H1 (cell line): Measurements from ENCODE around the gene DCAF12L1. TPM values are rescaled to one million over a fixed set of nuclear protein-coding genes. Genes with fewer than 3 reads are reported as not detected.

Experiments used
- CTCF ChIA-PET: fragments of 300-600 bp; sonication (Branson Sonifier 250); formaldehyde crosslinking; loops from one replicate; lab custom pipeline; 2021; ENCODE audit not compliant: partially characterized antibody; lab: Charles Lee
- POLR2A ChIA-PET: fragments of 300-600 bp; sonication (Branson Sonifier 250); formaldehyde crosslinking; loops from one replicate; lab custom pipeline; 2021; ENCODE audit warnings: inconsistent platforms; ENCODE audit not compliant: partially characterized antibody; lab: Charles Lee
- DNase-seq, 2 experiments: peaks; one replicate each; pipeline versions ENCODE4 v3.0.0 to v3.0.0-alpha.2; 2010 to 2022; ENCODE audit warnings: low spot score in 2 of 2, low read depth in 1 of 2, mixed read lengths in 1 of 2
- FAIRE-seq: peaks from 2 replicates; lab custom pipeline; 2011; peaks lifted over from hg19 to GRCh38; lab: Jason Lieb, UNC
- H2AFZ ChIP-seq: 2 replicates; pipeline ENCODE4 v1.8.1; 2012; ENCODE audit warnings: low read length, inconsistent platforms
- H2AK5ac ChIP-seq: 2 replicates; pipeline ENCODE4 v1.6.1; 2013; ENCODE audit warnings: low read depth, low read length
- H2BK120ac ChIP-seq: replicated peaks from 2 replicates; pipeline ENCODE3; 2013; ENCODE audit warnings: low read depth, low read length, inconsistent platforms
- H2BK12ac ChIP-seq: 2 replicates; pipeline ENCODE4 v1.6.1; 2013; ENCODE audit warnings: low read depth, low read length
- H2BK15ac ChIP-seq: 2 replicates; pipeline ENCODE4 v1.6.1; 2013; ENCODE audit warnings: low read length
- H2BK20ac ChIP-seq: 2 replicates; pipeline ENCODE4 v1.6.1; 2013; ENCODE audit warnings: low read length
- H2BK5ac ChIP-seq: 2 replicates; pipeline ENCODE4 v1.6.1; 2013; ENCODE audit warnings: low read depth, low read length
- H3K14ac ChIP-seq: 2 replicates; pipeline ENCODE4 v1.6.1; 2013; ENCODE audit warnings: inconsistent platforms; ENCODE audit not compliant: insufficient read length
- H3K18ac ChIP-seq: 2 replicates; pipeline ENCODE4 v1.6.1; 2013; ENCODE audit warnings: low read length; ENCODE audit errors: extremely low read depth
- H3K23ac ChIP-seq: 2 replicates; pipeline ENCODE4 v1.6.1; 2013; ENCODE audit warnings: inconsistent platforms; ENCODE audit not compliant: insufficient read length
- H3K23me2 ChIP-seq: 2 replicates; pipeline ENCODE4 v1.6.1; 2013; ENCODE audit warnings: low read depth, low read length
- H3K27ac ChIP-seq: 2 replicates; pipeline ENCODE4 v1.6.1; 2011; ENCODE audit warnings: low read depth, low read length, inconsistent platforms
- H3K27me3 ChIP-seq, 4 experiments: replicated peaks in 1 of 4; 1 replicate in 1 of 4; 2 replicates in 3 of 4; pipeline versions ENCODE4 v1.6.1 to v1.8.1; 2011 to 2013; ENCODE audit warnings: low read length in 3 of 4, mild to moderate bottlenecking in 3 of 4, inconsistent platforms in 2 of 4, mixed read lengths in 2 of 4, moderate library complexity in 1 of 4; ENCODE audit not compliant: control insufficient read depth in 3 of 4, insufficient read depth in 3 of 4; ENCODE audit errors: extremely low read depth in 1 of 4
- H3K36me3 ChIP-seq, 4 experiments: 2 replicates each; pipeline versions ENCODE4 v1.6.1 to v1.8.1; 2011 to 2013; ENCODE audit warnings: mild to moderate bottlenecking in 4 of 4, low read length in 3 of 4, moderate library complexity in 2 of 4, control low read depth in 1 of 4, inconsistent platforms in 1 of 4; ENCODE audit not compliant: insufficient read depth in 4 of 4, control insufficient read depth in 2 of 4
- H3K4ac ChIP-seq: replicated peaks from 2 replicates; pipeline ENCODE3; 2013; ENCODE audit warnings: low read length, low read depth, mixed read lengths, inconsistent platforms; ENCODE audit not compliant: insufficient read length
- H3K4me1 ChIP-seq, 4 experiments: replicated peaks in 1 of 4; 1 replicate in 1 of 4; 2 replicates in 3 of 4; pipeline versions ENCODE4 v1.6.1 to v1.8.1; 2011 to 2013; ENCODE audit warnings: low read length in 3 of 4, inconsistent platforms in 2 of 4, mixed read lengths in 1 of 4; ENCODE audit not compliant: insufficient read depth in 4 of 4, control insufficient read depth in 3 of 4
- H3K4me2 ChIP-seq, 2 experiments: 2 replicates each; pipeline versions ENCODE4 v1.6.1 to v1.8.1; 2011 to 2013; ENCODE audit warnings: low read depth in 2 of 2, low read length in 2 of 2, control low read depth in 1 of 2, inconsistent platforms in 1 of 2, mild to moderate bottlenecking in 1 of 2; ENCODE audit not compliant: insufficient read depth in 1 of 2
- H3K4me3 ChIP-seq, 4 experiments: fragments of 200-600, 300-600 bp in 1 of 4; sonication (generic), shearing (Covaris generic), sonication (Bioruptor Twin) in 1 of 4; 2 replicates each; pipeline versions ENCODE4 v1.5.1 to v1.8.1; 2011 to 2016; ENCODE audit warnings: low read length in 4 of 4, low read depth in 3 of 4, control low read depth in 2 of 4, inconsistent platforms in 2 of 4, mild to moderate bottlenecking in 2 of 4, mixed read lengths in 1 of 4, moderate library complexity in 1 of 4; ENCODE audit not compliant: insufficient read depth in 2 of 4; ENCODE audit errors: extremely low read depth in 1 of 4
- H3K56ac ChIP-seq: replicated peaks from 2 replicates; pipeline ENCODE3; 2013; ENCODE audit warnings: low read depth, mild to moderate bottlenecking, mixed read lengths, low read length, inconsistent platforms; ENCODE audit not compliant: insufficient read length
- H3K79me1 ChIP-seq: 2 replicates; pipeline ENCODE4 v1.6.1; 2013; ENCODE audit warnings: low read depth, low read length, control low read depth
- H3K79me2 ChIP-seq, 2 experiments: 2 replicates each; pipeline versions ENCODE4 v1.6.1 to v1.8.1; 2012 to 2013; ENCODE audit warnings: low read length in 2 of 2, mild to moderate bottlenecking in 2 of 2, inconsistent platforms in 1 of 2; ENCODE audit not compliant: insufficient read depth in 2 of 2, control insufficient read depth in 1 of 2
- H3K9ac ChIP-seq, 4 experiments: replicated peaks in 1 of 4; 1 replicate in 1 of 4; 2 replicates in 3 of 4; pipeline versions ENCODE4 v1.6.1 to v1.8.1; 2011 to 2013; ENCODE audit warnings: low read depth in 3 of 4, low read length in 3 of 4, control low read depth in 2 of 4, mild to moderate bottlenecking in 2 of 4, moderate library complexity in 2 of 4, inconsistent platforms in 1 of 4; ENCODE audit errors: extremely low read depth in 1 of 4
- H3K9me3 ChIP-seq, 2 experiments: 2 replicates each; pipeline versions ENCODE4 v1.6.1 to v1.8.1; 2012 to 2013; ENCODE audit warnings: mild to moderate bottlenecking in 2 of 2, moderate library complexity in 2 of 2, control low read depth in 1 of 2, inconsistent platforms in 1 of 2, low read depth in 1 of 2, low read length in 1 of 2, mixed read lengths in 1 of 2; ENCODE audit not compliant: insufficient read depth in 2 of 2
- H4K20me1 ChIP-seq, 2 experiments: replicated peaks in 1 of 2; 2 replicates each; pipeline versions ENCODE3 to v1.8.1; 2011 to 2013; ENCODE audit warnings: inconsistent platforms in 2 of 2, low read length in 2 of 2, mild to moderate bottlenecking in 1 of 2; ENCODE audit not compliant: insufficient read depth in 2 of 2, control insufficient read depth in 1 of 2
- H4K5ac ChIP-seq: 2 replicates; pipeline ENCODE4 v1.6.1; 2013; ENCODE audit warnings: low read length, low read depth, mixed read lengths, inconsistent platforms; ENCODE audit not compliant: insufficient read length
- H4K8ac ChIP-seq: 2 replicates; pipeline ENCODE4 v1.8.0; 2013; ENCODE audit warnings: mild to moderate bottlenecking, moderate library complexity, low read length, inconsistent platforms; ENCODE audit not compliant: insufficient read depth; ENCODE audit errors: extremely low read depth
- H4K91ac ChIP-seq: replicated peaks from 2 replicates; pipeline ENCODE3; 2013; ENCODE audit warnings: low read length, mixed read lengths, inconsistent platforms; ENCODE audit not compliant: insufficient read length
- CBX8 ChIP-seq: fragments of 300-800, 300-1000 bp; sonication (generic); IDR thresholded peaks from 2 replicates; pipeline ENCODE4 v1.7.1; 2016; ENCODE audit warnings: low read depth, low read length, borderline replicate concordance
- EGR1 ChIP-seq: IDR thresholded peaks from 2 replicates; pipeline ENCODE4 v1.6.1; 2011; ENCODE audit warnings: low read depth, low read length, borderline replicate concordance
- HDAC2 ChIP-seq, 2 experiments: fragments of 300-600 bp in 1 of 2; sonication (generic) in 1 of 2; IDR thresholded peaks; 2 replicates each; pipeline ENCODE4 v1.6.1; 2011 to 2012; ENCODE audit warnings: low read depth in 2 of 2, low read length in 2 of 2, mild to moderate bottlenecking in 2 of 2, moderate library complexity in 2 of 2, borderline replicate concordance in 1 of 2, inconsistent platforms in 1 of 2
- POU5F1 ChIP-seq: IDR thresholded peaks from 2 replicates; pipeline ENCODE4 v1.6.1; 2011; ENCODE audit warnings: low read depth, mild to moderate bottlenecking, low read length, moderate library complexity
- RXRA ChIP-seq: IDR thresholded peaks from 2 replicates; pipeline ENCODE4 v1.6.1; 2011; ENCODE audit warnings: low read depth, mild to moderate bottlenecking, low read length, moderate library complexity; ENCODE audit not compliant: insufficient read depth
- SP1 ChIP-seq: IDR thresholded peaks from 2 replicates; pipeline ENCODE4 v1.6.1; 2011; ENCODE audit warnings: low read depth, low read length
- TAF7 ChIP-seq: optimal IDR thresholded peaks from 2 replicates; pipeline ENCODE3; 2011; ENCODE audit warnings: low read depth, mild to moderate bottlenecking, inconsistent platforms, low read length, moderate library complexity, borderline replicate concordance
- WGBS, 2 experiments: shearing (Covaris generic) in 1 of 2; methylation state at CpG; one replicate each; pipeline versions ENCODE4 v1.1.6 to v1.1.7; 2013 to 2015; ENCODE audit warnings: low lambda C conversion rate in 2 of 2, mixed read lengths in 2 of 2, inconsistent platforms in 1 of 2, low coverage in 1 of 2, missing lambda C conversion rate in 1 of 2; ENCODE audit not compliant: insufficient replicate concordance in 2 of 2, insufficient coverage in 1 of 2, insufficient read length in 1 of 2; ENCODE audit errors: extremely low coverage in 1 of 2, missing lambda C conversion rate in 1 of 2; 5-methylcytosine and 5-hydroxymethylcytosine counted together
- polyA plus RNA-seq, 7 experiments: library from polyadenylated mRNA; depleted of rRNA in 3 of 7; stranded (reverse) in 5 of 7; unstranded in 2 of 7; fragments of >200 nt in 5 of 7; fragments of 200-250 nt in 2 of 7; gene quantifications; 1 replicate in 5 of 7; 2 replicates in 1 of 7; 4 replicates in 1 of 7; pipeline versions ENCODE4 v1.2.1 to v1.2.3, GENCODE V29; 2011 to 2013; ENCODE audit warnings: missing spikeins in 2 of 7, mixed read lengths in 2 of 7
- total RNA-seq: library from RNA; stranded (reverse); fragmentation: NEBNext Ultra II Directional; extraction: Animal tissue kit (Norgen Biotek cat#: 25700); gene quantifications from 2 replicates; pipeline ENCODE4 v1.2.1, GENCODE V29; 2021
- TF ChIP-seq, protein P1 (sequence below): IDR thresholded peaks from 2 replicates; pipeline ENCODE4 v1.6.1; 2012; ENCODE audit warnings: inconsistent platforms

DCAF12L1 gene
- total and polyA plus RNA-seq, 2 of the 8 experiments (the other 6 are each of a cell fraction or from before 2014, with no cell fraction given), result 0.27 to 5.3 TPM

DNA sequence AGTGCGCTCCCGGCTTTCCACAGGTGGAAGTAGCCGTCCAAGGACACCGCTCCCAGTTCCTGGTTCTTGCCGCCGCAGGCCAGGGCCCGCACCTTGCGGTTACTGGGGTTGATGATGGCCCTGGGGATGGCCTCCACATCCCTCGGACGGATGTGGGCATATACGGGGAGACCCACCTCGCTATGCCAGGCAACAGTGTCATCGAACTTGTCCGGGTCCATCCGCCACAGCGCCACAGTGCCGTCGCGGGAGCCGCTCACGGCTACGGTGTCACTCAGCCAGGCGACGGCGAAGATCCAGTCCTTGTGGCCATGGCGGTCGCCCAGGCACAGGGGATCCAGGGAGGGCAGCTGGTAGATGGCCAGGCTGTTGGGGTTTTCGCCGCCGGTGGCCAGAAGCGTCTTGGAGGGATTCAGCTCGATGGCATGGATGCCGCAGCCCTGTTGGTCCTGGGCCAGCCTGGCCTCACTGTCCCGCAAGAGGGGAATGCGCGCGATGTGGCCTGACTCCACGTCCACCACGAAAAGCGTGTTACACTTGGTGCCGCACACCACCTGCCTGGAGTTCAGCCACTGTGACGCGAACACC is 795 bp downstream of the DCAF12L1 start:
- FAIRE-seq (no peak), DNase-seq (no peak)
- Histone ChIP-seq H3K4ac (no peak overlapping the region), H2BK15ac (no peak overlapping the region), H3K4me1 (peaks cover 0 to 3% (median 0%) of the 10 kb centered on the region in 4 experiments; a peak in 1 of 7 replicates), H4K5ac (no peak overlapping the region), H3K36me3 (no peaks in the 10 kb centered on the region), H2BK120ac (no peak overlapping the region), H2BK20ac (no peak overlapping the region), H3K9me3 (peaks cover 0 to 12% of the 10 kb centered on the region in 2 experiments; a peak in 1 of 4 replicates), H2AK5ac (no peak overlapping the region), H2AFZ (no peak overlapping the region), H3K23ac (no peak overlapping the region), H3K23me2 (peaks cover 3% of the 10 kb centered on the region; the same call in 1 of the 2 replicates), H2BK5ac (no peak overlapping the region), H3K79me2 (no peaks in the 10 kb centered on the region), H3K79me1 (no peaks in the 10 kb centered on the region), H4K8ac (no peak overlapping the region; the same call in 1 of the 2 replicates), H3K4me3 (peak overlapping the region in 1 of 4 experiments; percentile 49; a peak in 2 of 8 replicates), H3K56ac (no peak overlapping the region), H3K27me3 (no peaks in the 10 kb centered on the region; a peak in 1 of 7 replicates), H3K4me2 (peak overlapping the region in 1 of 2 experiments; percentile 69; a peak in 2 of 4 replicates), H2BK12ac (no peak overlapping the region), H3K27ac (no peak overlapping the region), H3K9ac (no peak overlapping the region), H4K91ac (no peak overlapping the region), H4K20me1 (peaks cover 0 to 2% of the 10 kb centered on the region in 2 experiments), H3K18ac (peak overlapping the region; percentile 83; the same call in 1 of the 2 replicates), H3K14ac (no peak overlapping the region)
- TF ChIP-seq HDAC2 (IDR thresholded peaks at IDR 0.05; ENCODE audit: borderline replicate concordance in 1 of 2, low read depth in 2 of 2, low read length in 2 of 2) (no peak), CBX8 (no peak), RXRA (no peak), EGR1 (no peak), TAF7 (no peak), SP1 (no peak), POU5F1 (no peak)
- TF ChIP-seq, protein P1, sequence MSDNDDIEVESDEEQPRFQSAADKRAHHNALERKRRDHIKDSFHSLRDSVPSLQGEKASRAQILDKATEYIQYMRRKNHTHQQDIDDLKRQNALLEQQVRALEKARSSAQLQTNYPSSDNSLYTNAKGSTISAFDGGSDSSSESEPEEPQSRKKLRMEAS, result no peak
- ChIA-PET POLR2A (interaction anchor here (0.9 kb wide), 1 partner anchor 91 kb away, joined by 3 read pairs; no protein-coding TSS in a partner anchor), CTCF (no interaction called here)
- WGBS, 2 experiments, result 90% methylated on average over 2 of the region's 43 CpGs; no CpG with 5 or more reads in 1 of the 2 experiments
